ENCODE data around the gene CIPC. TPM values are rescaled to one million over a fixed set of nuclear protein-coding genes. Genes with fewer than 3 reads are reported as not detected.

Gene CIPC
- total and polyA plus RNA-seq, 2 experiments from 2014 or later: 9.6 to 29.6 TPM

DNA sequence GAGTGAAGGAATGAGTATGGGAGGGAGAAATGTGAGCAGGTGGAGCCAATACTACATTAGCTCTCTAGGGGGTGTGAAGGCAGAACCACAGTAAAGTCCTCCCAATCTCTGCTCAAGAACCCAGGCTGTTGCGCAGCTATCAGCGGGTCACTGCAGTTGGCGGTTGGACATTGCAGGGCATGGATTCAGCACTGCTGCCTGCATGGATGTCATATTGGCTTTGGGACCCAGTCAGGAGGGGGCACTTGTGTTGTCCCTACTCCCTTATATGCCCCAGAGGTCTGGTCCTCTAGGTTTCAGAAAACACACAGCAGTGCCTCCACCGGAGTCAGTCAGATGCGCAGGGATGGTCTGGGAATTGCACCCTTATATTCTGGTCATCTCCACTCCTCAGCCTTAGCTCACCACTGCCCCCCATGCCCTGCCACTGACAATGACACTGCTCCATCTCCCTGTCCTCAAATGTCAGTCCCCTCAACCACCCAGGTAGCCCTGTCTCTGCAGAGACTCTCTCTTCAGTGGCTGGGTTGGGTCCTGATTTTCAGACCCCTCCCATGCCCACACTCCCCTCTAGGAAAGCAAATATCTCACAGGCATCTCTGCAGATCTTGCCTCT, 33.9 kb downstream of the CIPC start:
- no peak overlapping the region for H3K4me2 ChIP-seq
- peaks cover 37% of the 10 kb centered on the region for H3K27me3 ChIP-seq

GRCh38 chr14:77133720-77134338, 35.8 kb downstream of the CIPC start:
- no peak overlapping the region for H3K4me2 ChIP-seq
- WGBS (ENCODE audit: low lambda C conversion rate, missing lambda C conversion rate): 25% methylated on average over 22 of the region's 22 CpGs
- no peak overlapping the region for H3K27ac ChIP-seq
- peaks cover 40% of the 10 kb centered on the region for H3K27me3 ChIP-seq
- H3K79me2 ChIP-seq: no peaks in the 10 kb centered on the region
- H2AFZ ChIP-seq: no peak overlapping the region
- no peaks in the 10 kb centered on the region for H3K4me1 ChIP-seq (ENCODE audit: insufficient read depth)
- DNase-seq (ENCODE audit: low spot score): peak; percentile 88
- H3K4me3 ChIP-seq: no peak overlapping the region
- TF ChIP-seq CTCF (IDR thresholded peaks at IDR 0.05; ENCODE audit: poor library complexity) (no peak), EZH2 (IDR thresholded peaks at IDR 0.05; ENCODE audit: borderline replicate concordance) (no peak), EZH2phosphoT487 (IDR thresholded peaks at IDR 0.05; ENCODE audit: low read depth, severe bottlenecking, unreplicated experiment) (no peak)
- no peaks in the 10 kb centered on the region for H3K36me3 ChIP-seq (replicated peaks; ENCODE audit: insufficient read depth, low read depth)
- no peaks in the 10 kb centered on the region for H3K9me2 ChIP-seq (replicated peaks; ENCODE audit: insufficient read depth)
- H4K20me1 ChIP-seq (ENCODE audit: insufficient read depth, poor library complexity, severe bottlenecking): no peaks in the 10 kb centered on the region
- no peaks in the 10 kb centered on the region for H3K9me3 ChIP-seq (ENCODE audit: low read depth)

More for the DNA sequence above, 33.9 kb downstream of the CIPC start:
- H3K4me1 ChIP-seq (ENCODE audit: insufficient read depth): no peaks in the 10 kb centered on the region
- no peaks in the 10 kb centered on the region for H3K79me2 ChIP-seq
- no peaks in the 10 kb centered on the region for H3K9me3 ChIP-seq (ENCODE audit: low read depth)
- no peaks in the 10 kb centered on the region for H3K36me3 ChIP-seq (replicated peaks; ENCODE audit: insufficient read depth, low read depth)
- H3K27ac ChIP-seq: no peak overlapping the region
- DNase-seq (ENCODE audit: low spot score): no peak
- H4K20me1 ChIP-seq (ENCODE audit: insufficient read depth, poor library complexity, severe bottlenecking): no peaks in the 10 kb centered on the region
- H3K9me2 ChIP-seq (replicated peaks; ENCODE audit: insufficient read depth): no peaks in the 10 kb centered on the region
- WGBS (ENCODE audit: low lambda C conversion rate, missing lambda C conversion rate): 96% methylated on average over 5 of the region's 5 CpGs
- no peak for TF ChIP-seq EZH2 (IDR thresholded peaks at IDR 0.05; ENCODE audit: borderline replicate concordance)
- no peak overlapping the region for H3K4me3 ChIP-seq
- no peak overlapping the region for H2AFZ ChIP-seq

DNA sequence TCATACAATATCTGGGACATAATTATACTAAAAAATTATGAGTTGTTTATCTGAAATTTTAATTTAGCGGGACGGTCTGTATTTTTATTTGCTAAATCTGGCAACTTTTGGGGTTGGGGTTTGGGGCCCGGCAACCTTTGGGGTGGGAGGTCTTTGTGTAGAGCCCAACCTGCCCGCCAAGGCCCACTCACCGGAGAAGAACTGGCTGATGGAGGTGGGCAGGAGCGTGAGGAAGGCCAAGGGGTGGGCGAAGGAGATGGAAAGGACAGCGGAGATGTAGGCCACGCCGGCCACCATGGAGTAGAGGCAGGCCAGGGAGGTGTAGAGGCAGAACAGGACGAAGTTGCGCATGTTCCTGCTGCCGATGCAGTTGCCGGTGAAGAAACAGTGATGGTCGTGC, 41.0 kb downstream of the CIPC start:
- Histone ChIP-seq H3K36me3 (replicated peaks; ENCODE audit: insufficient read depth, low read depth) (no peaks in the 10 kb centered on the region), H3K4me2 (peak overlapping the region; percentile 97), H3K9me3 (ENCODE audit: low read depth) (no peaks in the 10 kb centered on the region), H4K20me1 (ENCODE audit: insufficient read depth, poor library complexity, severe bottlenecking) (no peaks in the 10 kb centered on the region), H2AFZ (no peak overlapping the region), H3K9me2 (replicated peaks; ENCODE audit: insufficient read depth) (no peaks in the 10 kb centered on the region), H3K4me1 (ENCODE audit: insufficient read depth) (peaks cover 21% of the 10 kb centered on the region), H3K4me3 (no peak overlapping the region), H3K27ac (no peak overlapping the region), H3K27me3 (peaks cover 89% of the 10 kb centered on the region), H3K79me2 (no peaks in the 10 kb centered on the region)
- TF ChIP-seq EZH2 (IDR thresholded peaks at IDR 0.05; ENCODE audit: borderline replicate concordance): no peak
- DNase-seq (ENCODE audit: low spot score): no peak
- 89% methylated on average over 15 of the region's 15 CpGs for WGBS (ENCODE audit: low lambda C conversion rate, missing lambda C conversion rate)

GRCh38 chr14:77139540-77140358, 41.7 kb downstream of the CIPC start:
- Histone ChIP-seq H3K36me3 (replicated peaks; ENCODE audit: insufficient read depth, low read depth) (no peaks in the 10 kb centered on the region), H3K79me2 (no peaks in the 10 kb centered on the region), H3K9me2 (replicated peaks; ENCODE audit: insufficient read depth) (no peaks in the 10 kb centered on the region), H2AFZ (no peak overlapping the region), H3K4me1 (ENCODE audit: insufficient read depth) (peaks cover 21% of the 10 kb centered on the region), H3K27ac (no peak overlapping the region), H3K4me2 (peak overlapping the region; percentile 97), H3K9me3 (ENCODE audit: low read depth) (no peaks in the 10 kb centered on the region), H3K4me3 (no peak overlapping the region), H3K27me3 (peaks cover 89% of the 10 kb centered on the region), H4K20me1 (ENCODE audit: insufficient read depth, poor library complexity, severe bottlenecking) (no peaks in the 10 kb centered on the region)
- 7% methylated on average over 44 of the region's 52 CpGs for WGBS (ENCODE audit: low lambda C conversion rate, missing lambda C conversion rate)
- TF ChIP-seq CTCF (IDR thresholded peaks at IDR 0.05; ENCODE audit: poor library complexity) (peak; percentile 52), EZH2phosphoT487 (IDR thresholded peaks at IDR 0.05; ENCODE audit: low read depth, severe bottlenecking, unreplicated experiment) (no peak), EZH2 (IDR thresholded peaks at IDR 0.05; ENCODE audit: borderline replicate concordance) (no peak)
- peak; percentile 64 for DNase-seq (ENCODE audit: low spot score)
